ENCODE measurements around the gene KLF13. TPM values are rescaled to one million over a fixed set of nuclear protein-coding genes. Genes with fewer than 3 reads are reported as not detected.

Gene KLF13
- total RNA-seq, 1 donor from 2014 or later = 30.9 TPM

DNA sequence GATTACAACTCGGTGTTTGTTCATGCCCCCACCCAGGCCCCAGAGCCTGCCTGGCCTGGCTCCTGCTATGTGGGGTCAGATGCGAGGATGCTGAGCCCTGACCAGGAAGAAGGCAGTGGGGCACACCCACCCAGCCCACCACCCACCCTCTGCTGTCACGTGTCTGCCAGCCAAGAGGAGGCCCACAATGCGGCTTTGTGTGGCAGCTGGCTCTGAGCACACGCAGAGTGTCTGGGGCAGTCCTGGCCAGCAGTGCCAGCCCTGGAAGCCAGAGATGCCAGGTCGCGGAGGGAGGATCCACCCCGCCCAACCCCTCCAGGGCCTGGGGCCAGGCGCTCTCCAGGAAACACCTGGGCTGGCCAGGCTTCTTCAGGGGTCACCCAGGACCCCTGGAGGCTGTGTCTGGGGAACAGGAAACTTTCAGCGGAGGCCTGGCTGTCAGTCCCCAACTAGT lies 26.4 kb upstream of the KLF13 start:
- no peak for TF ChIP-seq POLR2AphosphoS5 (IDR thresholded peaks at IDR 0.05; ENCODE audit: insufficient read depth in 1 of 2, low read depth in 1 of 2)
- TF ChIP-seq, protein P1, sequence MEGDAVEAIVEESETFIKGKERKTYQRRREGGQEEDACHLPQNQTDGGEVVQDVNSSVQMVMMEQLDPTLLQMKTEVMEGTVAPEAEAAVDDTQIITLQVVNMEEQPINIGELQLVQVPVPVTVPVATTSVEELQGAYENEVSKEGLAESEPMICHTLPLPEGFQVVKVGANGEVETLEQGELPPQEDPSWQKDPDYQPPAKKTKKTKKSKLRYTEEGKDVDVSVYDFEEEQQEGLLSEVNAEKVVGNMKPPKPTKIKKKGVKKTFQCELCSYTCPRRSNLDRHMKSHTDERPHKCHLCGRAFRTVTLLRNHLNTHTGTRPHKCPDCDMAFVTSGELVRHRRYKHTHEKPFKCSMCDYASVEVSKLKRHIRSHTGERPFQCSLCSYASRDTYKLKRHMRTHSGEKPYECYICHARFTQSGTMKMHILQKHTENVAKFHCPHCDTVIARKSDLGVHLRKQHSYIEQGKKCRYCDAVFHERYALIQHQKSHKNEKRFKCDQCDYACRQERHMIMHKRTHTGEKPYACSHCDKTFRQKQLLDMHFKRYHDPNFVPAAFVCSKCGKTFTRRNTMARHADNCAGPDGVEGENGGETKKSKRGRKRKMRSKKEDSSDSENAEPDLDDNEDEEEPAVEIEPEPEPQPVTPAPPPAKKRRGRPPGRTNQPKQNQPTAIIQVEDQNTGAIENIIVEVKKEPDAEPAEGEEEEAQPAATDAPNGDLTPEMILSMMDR (IDR thresholded peaks at IDR 0.05) = no peak
- TF ChIP-seq POLR2A (IDR thresholded peaks at IDR 0.05) = no peak
- peak in 1 of 2 donors; percentile 82 for DNase-seq (ENCODE audit: extremely low spot score in 2 of 2)
- intact Hi-C loops (cut with DNase I) = no loop called here
- Histone ChIP-seq H3K4me3 (no peak overlapping the region), H3K9me3 (no peaks in the 10 kb centered on the region), H3K4me1 (peaks cover 49% of the 10 kb centered on the region), H3K36me3 (no peaks in the 10 kb centered on the region), H3K27ac (no peak overlapping the region), H3K27me3 (no peaks in the 10 kb centered on the region)

GRCh38 chr15:31300981-31301672 lies 25.5 kb upstream of the KLF13 start:
- H3K4me1 ChIP-seq = peaks cover 51% of the 10 kb centered on the region
- H3K27me3 ChIP-seq = no peaks in the 10 kb centered on the region
- no peaks in the 10 kb centered on the region for H3K36me3 ChIP-seq
- H3K9me3 ChIP-seq = no peaks in the 10 kb centered on the region
- peak in 1 of 2 donors; percentile 64 for DNase-seq (ENCODE audit: extremely low spot score in 2 of 2)
- TF ChIP-seq POLR2A (IDR thresholded peaks at IDR 0.05) (no peak), POLR2AphosphoS5 (IDR thresholded peaks at IDR 0.05; ENCODE audit: insufficient read depth in 1 of 2, low read depth in 1 of 2) (no peak)
- TF ChIP-seq, protein P1 (IDR thresholded peaks at IDR 0.05) = no peak
- H3K4me3 ChIP-seq = no peak overlapping the region
- H3K27ac ChIP-seq = no peak overlapping the region
- intact Hi-C loops (cut with DNase I) = no loop called here

- H3K4me1 ChIP-seq = peaks cover 48% of the 10 kb centered on the region
- no peak for DNase-seq (ENCODE audit: extremely low spot score in 2 of 2)
- intact Hi-C loops (cut with DNase I) = no loop called here
- no peak overlapping the region for H3K4me3 ChIP-seq
- H3K27ac ChIP-seq = no peak overlapping the region
- TF ChIP-seq, protein P1 (IDR thresholded peaks at IDR 0.05) = no peak
- TF ChIP-seq POLR2AphosphoS5 (IDR thresholded peaks at IDR 0.05; ENCODE audit: insufficient read depth in 1 of 2, low read depth in 1 of 2) = no peak
- TF ChIP-seq POLR2A (IDR thresholded peaks at IDR 0.05) = no peak
- H3K36me3 ChIP-seq = no peaks in the 10 kb centered on the region
- no peaks in the 10 kb centered on the region for H3K9me3 ChIP-seq
- no peaks in the 10 kb centered on the region for H3K27me3 ChIP-seq
These were observed 25.0 kb upstream of the KLF13 start for GRCh38 chr15:31301673-31301990.

- no peaks in the 10 kb centered on the region for H3K36me3 ChIP-seq
- H3K4me3 ChIP-seq = no peak overlapping the region
- TF ChIP-seq POLR2AphosphoS5 (IDR thresholded peaks at IDR 0.05; ENCODE audit: insufficient read depth in 1 of 2, low read depth in 1 of 2) (no peak), POLR2A (IDR thresholded peaks at IDR 0.05) (no peak)
- TF ChIP-seq, protein P1 (IDR thresholded peaks at IDR 0.05) = no peak
- no peaks in the 10 kb centered on the region for H3K9me3 ChIP-seq
- H3K4me1 ChIP-seq = peaks cover 43% of the 10 kb centered on the region
- DNase-seq (ENCODE audit: extremely low spot score in 2 of 2) = peak in 1 of 2 donors; percentile 84
- H3K27ac ChIP-seq = no peak overlapping the region
- no peaks in the 10 kb centered on the region for H3K27me3 ChIP-seq
- intact Hi-C loops (cut with DNase I) = no loop called here
These were observed 24.5 kb upstream of the KLF13 start for GRCh38 chr15:31302029-31302657.

Data from vagina (tissue), 2 donors.